ENCODE results near the gene RYR3.
A peak's percentile ranks its signal among the peaks of the same experiment; 100 is the strongest.

Gene RYR3

GRCh38 chr15:33729653-33730052 lies 418.9 kb downstream of the RYR3 start:
- no peak for DNase-seq

GRCh38 chr15:33730815-33731214 lies 420.0 kb downstream of the RYR3 start:
- DNase-seq, result peak; percentile 66

DNA sequence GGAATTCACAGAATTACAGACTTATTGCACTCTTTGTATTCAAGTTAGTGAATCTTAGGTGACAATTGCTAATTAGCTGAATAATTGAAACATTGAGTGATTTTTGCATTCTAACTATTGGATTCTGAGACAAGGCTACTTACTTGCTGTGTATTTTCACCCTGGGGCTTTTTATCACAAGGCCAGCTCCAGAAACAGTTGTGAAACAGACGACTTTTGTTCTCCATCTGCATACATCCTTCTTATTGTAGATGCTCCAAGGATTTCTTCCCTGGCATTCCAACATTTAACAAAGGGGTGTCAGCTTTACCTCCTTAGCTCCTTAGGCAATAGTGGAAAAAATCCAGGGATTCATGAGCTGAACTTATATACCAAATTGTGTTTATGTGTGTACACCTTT lies 424.4 kb downstream of the RYR3 start:
- no peak for DNase-seq

- DNase-seq, result no peak
Observed at GRCh38 chr15:33735637-33736247, 425.0 kb downstream of the RYR3 start.

GRCh38 chr15:33737687-33738601 lies 427.2 kb downstream of the RYR3 start:
- no peak for DNase-seq

DNA sequence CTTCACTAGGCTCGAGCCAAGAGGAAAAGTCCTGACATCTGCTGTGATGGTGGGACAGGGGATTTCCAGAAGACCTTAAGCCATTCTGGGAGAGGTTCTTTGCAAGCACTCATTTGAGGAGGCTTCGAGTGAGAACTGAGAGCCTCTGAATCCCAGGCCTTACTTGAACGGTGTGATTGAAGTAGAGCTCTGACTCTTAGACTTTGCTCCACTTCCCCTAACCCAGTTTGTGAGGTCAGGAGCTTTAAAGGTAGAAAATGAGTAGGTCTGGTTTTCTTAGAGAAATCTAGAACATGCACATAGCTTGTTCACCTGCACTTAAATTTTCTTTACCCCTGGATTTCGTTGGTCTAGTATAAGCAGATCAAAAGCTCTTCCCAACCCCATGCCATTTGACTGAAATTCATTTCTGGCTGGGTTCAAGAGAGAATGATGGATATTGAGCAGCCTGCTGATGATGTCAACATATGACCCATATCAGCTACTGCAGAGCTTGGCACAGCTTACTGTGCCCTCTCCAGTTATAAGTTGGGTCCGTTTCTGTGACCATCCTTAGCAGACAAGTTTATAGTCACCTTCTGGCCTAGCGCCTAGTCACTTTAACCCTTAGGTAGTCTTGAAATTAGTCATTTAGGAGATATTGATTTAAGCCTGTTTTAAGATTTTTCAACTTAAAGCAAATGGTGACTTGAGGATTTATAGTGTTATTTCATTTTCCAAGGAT lies 428.3 kb downstream of the RYR3 start:
- DNase-seq, result no peak

DNA sequence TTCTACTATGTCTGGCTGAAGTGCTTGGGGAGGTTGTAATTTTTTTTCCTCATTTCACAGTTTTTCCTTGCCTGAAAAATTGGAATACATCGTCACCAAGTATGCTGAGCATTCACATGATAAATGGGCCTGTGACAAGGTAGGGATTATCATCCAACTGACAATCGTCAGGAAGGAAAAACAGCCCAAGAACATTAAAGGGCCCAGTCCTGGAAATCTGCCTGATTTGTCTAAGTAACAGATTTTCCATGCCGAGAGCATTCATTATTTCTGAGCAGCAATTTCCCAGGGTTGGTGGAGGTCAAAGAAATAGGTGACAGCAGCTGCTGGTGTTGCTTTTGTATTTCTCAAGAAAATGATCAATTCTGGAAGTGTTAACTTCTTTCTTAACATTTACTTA lies 431.5 kb downstream of the RYR3 start:
- DNase-seq, result no peak

GRCh38 chr15:33742800-33743199 lies 432.0 kb downstream of the RYR3 start:
- DNase-seq, result no peak

DNA sequence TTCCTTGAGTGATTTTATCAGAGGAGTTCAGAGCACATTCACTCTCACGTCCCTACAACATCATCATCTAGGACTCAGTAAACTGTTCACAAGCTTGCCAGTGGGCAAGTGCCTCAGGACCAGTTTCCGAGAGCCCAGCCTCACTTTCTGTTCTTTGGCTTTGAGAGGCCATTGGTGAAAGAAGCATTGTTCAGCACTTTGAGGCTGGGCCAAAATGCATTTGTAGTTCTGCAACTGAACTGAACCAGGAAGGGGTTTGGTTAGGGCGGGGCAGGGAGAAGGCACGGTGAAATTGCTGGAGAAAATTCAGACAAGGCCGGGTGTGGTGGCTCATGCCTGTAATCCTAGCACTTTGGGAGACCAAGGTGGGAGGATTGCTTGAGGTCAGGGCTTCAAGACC lies 435.4 kb downstream of the RYR3 start:
- DNase-seq, result no peak

GRCh38 chr15:33753012-33753411 lies 442.2 kb downstream of the RYR3 start:
- no peak for DNase-seq

DNA sequence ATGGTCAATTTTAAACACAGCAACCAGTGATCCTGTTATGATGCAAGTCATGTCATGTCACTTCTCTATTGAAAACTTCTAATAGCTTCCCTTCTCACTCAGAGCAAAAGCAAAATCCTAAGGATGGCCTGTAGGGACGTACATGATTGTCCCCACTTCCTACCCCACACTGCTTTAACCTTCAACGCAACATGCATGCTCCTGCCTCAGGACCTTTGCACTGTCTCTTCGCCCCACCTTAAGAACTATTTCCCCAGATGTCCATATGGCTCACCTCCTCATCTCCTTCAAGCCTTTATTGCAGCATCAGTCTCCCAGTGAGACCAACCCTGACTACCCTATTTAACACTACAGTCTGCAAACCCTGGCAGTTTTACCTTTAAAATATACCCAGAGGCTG lies 443.5 kb downstream of the RYR3 start:
- peak; percentile 33 for DNase-seq

GRCh38 chr15:33756961-33757360 lies 446.2 kb downstream of the RYR3 start:
- no peak for DNase-seq

DNA sequence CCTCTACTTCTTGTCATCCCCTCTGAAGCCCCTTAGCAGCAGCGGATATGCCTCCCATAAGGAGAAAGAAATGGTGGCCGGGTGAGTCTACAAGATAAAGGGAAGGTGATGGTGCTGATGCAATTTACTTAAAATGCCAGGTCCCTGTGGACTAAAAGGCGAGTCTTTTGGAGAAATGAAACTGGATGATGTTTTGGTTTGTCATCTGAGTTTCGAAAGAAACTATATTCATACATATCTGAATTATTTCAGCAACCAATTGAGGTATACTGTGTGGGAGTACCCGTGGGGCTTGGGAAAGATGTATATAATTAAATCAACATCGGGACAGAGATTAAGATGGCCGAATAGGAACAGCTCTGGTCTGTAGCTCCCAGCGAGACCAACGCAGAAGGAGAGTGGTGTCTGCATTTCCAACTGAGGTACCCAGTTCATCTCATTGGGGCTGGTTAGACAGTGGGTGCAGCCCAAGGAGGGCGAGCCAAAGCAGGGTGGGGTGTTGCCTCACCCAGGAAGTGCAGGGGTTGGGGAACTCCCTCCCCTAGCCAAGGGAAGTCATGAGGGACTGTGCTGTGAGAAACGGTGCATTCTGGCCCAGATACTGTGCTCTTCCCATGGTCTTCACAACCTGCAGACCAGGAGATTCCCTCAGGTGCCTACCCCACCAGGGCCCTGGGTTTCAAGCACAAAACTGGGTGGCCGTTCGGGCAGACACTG lies 446.9 kb downstream of the RYR3 start:
- peak; percentile 90 for DNase-seq

GRCh38 chr15:33766389-33766788 lies 455.6 kb downstream of the RYR3 start:
- DNase-seq, result no peak

DNA sequence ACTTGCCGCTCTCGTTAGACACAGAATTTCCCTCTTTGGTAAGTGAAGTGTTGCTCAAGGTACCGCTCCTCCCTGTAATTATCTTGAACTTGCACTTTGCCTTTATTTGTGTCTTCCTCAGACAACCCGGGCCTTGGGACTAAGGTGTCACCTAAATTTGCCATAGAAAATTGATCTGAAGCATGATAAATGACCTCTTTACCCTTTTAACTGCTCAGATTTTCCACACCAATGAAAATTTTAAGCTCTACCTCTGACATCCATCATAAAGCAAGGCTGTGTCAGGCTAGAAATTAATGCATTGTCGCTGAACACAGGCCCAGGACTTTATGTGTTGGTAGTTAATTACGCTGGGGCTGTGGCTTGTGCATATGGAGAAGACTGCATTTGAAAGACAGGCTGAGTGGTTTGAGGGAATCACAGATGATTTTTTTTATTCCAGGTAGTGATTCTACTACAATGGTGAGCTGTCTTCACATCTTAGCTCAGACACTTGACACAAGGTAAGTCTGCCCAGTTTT lies 458.0 kb downstream of the RYR3 start:
- DNase-seq, result no peak

DNA sequence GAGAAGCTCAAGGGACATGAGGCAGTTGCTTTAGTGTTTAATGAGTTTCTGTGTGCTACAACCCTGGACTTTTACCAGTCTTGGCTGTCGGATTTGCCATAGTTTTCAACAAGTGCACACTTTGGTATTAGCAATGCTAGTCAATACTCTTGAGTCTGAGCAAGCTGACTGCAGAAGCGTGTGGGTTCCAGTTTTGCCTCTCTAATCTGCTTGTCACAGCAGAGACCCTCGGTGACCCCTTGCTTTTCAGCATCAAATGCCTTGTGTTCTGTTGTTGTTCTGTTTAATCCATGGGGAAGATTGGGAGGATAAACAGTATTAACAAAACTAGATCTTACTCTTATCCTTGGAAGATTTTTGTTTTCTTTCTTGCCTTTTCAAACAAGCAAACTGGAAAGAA lies 463.2 kb downstream of the RYR3 start:
- no peak for DNase-seq

- no peak for DNase-seq
Observed at GRCh38 chr15:33778852-33779251, 468.1 kb downstream of the RYR3 start.

- peak; percentile 34 for DNase-seq
Observed at GRCh38 chr15:33780011-33780768, 469.4 kb downstream of the RYR3 start.

DNA sequence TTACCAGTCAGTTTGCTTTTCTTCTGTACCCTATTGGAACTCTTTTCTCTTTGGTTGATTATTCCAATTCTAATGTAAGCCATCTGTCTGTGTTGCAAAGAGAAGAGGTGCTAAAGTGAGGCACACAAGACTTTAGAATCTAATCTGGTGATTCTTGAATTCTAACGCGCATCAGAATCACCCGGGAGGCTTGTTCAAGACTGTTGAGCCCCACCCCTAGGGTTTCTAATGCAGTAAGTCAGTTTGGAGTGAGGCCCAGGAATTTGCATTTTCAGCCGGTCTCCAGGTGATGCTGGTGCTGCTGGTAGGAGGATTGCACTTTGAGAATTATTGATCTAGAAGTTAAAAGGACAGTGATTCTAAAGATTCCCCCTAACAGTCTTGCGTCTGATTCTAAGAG lies 472.2 kb downstream of the RYR3 start:
- no peak for DNase-seq

DNA sequence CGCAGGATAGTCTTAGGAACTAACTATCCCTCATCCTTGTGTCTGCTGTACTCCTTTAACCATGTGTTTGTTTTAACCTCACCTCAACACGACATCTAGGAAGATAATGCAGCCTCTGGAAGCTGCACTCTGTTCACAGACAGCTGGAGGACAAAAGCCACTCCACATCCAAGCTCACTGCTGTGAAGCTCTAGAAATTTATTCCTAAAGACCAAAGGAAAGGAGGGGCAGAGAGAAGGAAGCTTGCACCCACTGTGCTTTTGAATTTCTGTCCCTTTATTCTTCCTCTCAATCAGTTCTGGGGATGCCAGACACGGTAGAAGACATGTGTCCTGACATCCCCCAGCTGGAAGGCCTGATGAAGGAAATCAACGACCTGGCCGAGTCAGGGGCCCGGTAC lies 474.6 kb downstream of the RYR3 start:
- DNase-seq, result no peak

DNA sequence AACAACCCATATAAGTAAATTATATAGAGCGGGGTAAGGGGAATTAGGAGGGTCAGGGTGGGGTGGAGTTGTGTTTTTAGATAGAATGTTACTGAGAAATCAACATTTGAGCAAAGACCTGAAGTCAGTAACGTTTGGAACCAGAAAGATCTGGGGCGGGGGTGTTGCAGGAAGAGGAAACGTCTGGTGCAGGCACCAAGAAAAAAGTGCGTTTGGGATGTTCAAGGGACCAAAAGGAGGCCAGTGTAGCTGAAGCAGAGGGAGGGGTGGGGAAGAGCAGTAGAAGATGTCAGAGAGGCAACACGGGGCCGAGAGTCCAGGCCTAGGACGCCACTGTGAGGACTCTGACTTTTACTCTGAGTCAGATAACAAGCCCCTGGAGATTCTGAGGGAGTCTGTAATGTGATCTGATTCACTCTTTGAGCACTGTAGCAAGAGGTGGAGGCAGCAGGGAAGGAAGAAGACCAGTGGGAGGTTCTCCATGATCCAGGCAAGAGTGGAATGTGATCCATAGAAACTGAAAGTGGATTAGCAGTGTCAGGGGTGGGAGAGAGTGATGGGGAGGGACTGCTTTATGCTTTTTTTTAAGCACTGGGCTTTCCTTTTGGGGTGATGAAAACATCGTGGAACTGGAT lies 478.3 kb downstream of the RYR3 start:
- no peak for DNase-seq

- no peak for DNase-seq
Observed at GRCh38 chr15:33794453-33794852, 483.7 kb downstream of the RYR3 start.
